Stimulated activated CD8-positive, alpha-beta memory T cell treated with anti-CD3 and anti-CD28 coated beads, Interleukin-7, amount 100 ng/mL, for 1 hour (primary cell): ENCODE data around the gene TNC.
"Not testable (repeated sequence)": the region's sequence is repeated elsewhere in the genome, so short reads cannot be mapped to it uniquely, and the experiment has no call there.

ENCODE experiments used
- DNase-seq, 2 donors: peaks; one replicate each; pipeline ENCODE4 v3.0.0-alpha.2; 2020; ENCODE audit warnings: low read depth in 2 of 2

TNC gene

DNA sequence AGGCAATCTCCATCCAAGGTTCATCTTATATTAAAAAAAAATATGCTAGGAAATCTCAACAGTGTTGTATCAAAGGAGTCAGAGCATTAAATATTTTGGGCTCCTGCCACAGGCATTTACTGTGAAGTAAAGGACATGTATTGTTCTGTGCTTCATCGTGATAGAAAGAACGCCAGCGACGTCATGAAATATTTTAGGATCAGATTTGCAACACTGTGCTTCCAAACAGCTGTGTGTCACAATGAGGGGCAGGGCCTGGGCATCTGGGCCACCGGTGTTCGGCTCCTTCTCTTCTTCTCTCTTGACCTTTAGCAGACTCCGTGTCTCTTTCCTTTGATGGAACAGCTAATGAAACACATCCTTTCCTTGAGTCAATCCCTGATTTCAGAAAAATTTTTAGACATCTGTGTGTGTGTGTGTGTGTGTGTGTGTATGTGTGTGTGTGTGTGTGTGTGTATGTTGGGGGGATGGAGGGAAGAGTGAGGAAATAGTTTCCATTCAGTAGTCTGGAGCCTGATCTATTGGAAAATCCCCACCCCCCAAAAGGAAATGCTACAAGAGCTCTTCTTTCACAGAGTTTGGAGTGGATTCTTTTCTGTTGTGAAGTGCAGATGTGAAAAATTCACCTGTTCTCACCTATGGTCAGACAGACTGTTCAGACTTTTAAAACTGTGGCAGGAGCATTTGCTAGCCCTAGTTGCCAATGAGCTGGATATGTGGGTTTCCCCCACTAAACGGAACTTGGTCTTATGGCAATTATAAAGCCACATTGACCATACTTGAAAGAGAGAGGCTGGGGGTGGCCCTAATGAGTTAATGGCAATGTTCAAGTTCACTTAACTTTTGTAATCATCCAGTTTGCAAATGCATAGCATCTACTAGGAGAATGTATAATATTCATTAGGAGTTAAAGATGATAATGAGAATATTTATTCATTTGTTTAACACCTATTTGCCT lies 18.1 kb upstream of the TNC start:
- no peak for DNase-seq

DNA sequence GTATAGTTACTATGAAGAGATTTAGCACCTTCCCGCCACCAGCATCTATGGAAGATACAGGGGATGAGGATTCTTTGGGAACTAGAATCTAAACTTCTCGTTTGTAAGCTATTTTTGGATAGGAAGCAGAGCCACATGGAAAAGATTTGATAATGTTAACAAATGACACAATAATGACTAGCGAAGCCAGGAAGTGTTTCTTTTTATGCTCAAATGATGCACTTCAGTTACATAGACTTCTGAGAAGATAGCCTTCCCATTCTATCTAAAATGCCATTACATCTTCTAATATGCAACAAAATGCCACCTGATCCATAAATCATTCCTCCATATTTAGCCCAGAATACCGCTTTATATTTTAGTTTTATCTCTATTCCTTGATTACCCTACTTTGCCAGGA lies 17.0 kb upstream of the TNC start:
- no peak for DNase-seq

GRCh38 chr9:115133649-115134048 lies 15.7 kb upstream of the TNC start:
- no peak for DNase-seq

GRCh38 chr9:115132648-115133047 lies 14.7 kb upstream of the TNC start:
- DNase-seq, result no peak

GRCh38 chr9:115130176-115130575 lies 12.2 kb upstream of the TNC start:
- no peak for DNase-seq

DNA sequence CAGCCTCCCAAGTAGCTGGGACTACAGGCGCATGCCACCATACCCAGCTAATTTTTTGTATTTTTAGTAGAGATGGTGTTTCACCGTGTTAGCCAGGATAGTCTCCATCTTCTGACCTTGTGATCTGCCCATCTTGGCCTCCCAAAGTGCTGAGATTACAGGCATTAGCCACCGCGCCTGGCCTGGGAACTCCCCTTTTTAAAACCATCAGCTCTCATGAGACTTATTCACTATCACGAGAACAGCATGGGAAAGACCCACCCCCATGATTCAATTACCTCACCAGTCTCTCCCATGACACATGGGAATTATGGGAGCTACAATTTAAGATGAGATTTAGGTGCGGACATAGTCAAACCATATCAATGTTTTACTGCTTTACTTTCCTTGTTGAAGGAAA lies 10.8 kb upstream of the TNC start:
- not testable (repeated sequence) for DNase-seq

- no peak for DNase-seq
Observed at GRCh38 chr9:115127191-115127817, 9.3 kb upstream of the TNC start.

- DNase-seq, result no peak
Observed at GRCh38 chr9:115126404-115126803, 8.4 kb upstream of the TNC start.

- no peak for DNase-seq
Observed at GRCh38 chr9:115122937-115123336, 5.0 kb upstream of the TNC start.

DNA sequence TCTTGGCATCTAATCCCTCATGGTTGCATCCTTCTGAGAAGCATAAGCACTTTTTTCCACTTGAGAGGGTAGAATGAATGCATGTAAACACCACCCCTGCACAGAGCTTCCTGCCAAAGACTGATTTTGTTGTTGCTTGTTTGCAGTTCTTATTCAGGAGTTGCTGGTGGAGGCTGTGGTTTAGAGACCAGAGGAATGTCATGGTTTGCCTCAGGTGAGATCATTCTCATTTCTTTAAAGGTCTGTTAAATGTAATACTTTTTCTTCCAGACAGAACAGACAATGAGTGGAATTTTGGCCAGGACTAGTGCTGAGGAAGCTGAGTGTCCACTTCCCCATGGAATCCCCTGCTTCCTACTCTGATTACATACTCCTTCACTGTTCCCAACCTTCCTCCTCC lies 3.2 kb upstream of the TNC start:
- no peak for DNase-seq

DNA sequence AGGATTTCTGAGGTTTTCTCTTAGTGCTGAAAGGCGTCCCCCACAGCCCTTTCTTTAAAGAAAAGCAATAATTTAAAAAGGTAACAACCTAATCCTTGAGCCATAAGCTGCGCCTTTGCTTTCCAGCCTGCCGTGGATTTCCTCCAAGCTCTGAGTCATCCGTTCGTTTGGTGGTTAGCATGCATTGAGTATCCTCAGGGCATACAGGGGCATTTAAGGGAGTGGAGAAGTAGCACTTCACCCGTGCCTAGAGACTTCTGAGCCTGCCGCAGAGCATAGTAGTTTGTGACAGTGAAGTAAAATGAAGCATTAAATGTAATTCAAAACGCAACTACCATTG lies 892 bp upstream of the TNC start:
- no peak for DNase-seq

DNA sequence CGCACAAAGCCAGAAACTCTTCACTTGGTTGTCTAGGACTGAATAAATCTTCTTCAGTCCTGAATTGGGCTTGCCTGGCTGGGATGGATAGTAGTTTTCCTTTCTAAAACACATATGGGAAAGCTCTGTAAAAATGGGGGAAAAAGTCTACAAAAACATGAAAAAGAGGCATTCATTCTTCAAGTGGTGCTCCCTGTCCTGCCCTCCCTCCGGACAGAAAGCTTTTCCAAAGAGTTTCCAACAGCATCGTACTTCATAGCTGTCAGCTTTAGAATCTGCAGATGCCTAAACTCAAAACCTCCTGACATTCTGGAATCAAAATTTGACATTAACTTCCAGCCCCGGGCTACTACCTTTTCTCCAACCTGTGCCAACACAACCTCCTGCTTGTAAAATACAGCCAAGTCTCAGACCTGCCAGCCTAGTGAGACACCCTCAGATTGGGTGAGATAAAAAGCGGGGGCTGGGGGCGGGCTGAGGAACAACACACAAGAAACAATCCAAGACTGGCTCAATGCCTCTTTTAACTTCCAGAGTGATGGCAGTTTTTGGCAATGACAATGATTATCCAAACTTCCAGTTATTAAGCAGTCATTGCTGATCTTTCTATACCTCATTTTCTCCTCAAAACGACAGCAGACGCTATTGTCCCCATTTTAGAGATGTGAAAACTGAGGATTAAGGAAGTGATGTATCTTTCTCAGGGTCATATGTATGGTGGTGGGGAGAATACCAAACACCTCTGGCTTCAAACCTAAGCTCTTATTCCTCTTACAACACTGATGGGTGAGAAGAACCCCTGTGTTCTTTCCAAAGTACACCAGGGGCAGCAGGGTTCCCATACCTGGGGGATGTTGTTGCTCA lies 1.3 kb downstream of the TNC start:
- no peak for DNase-seq

DNA sequence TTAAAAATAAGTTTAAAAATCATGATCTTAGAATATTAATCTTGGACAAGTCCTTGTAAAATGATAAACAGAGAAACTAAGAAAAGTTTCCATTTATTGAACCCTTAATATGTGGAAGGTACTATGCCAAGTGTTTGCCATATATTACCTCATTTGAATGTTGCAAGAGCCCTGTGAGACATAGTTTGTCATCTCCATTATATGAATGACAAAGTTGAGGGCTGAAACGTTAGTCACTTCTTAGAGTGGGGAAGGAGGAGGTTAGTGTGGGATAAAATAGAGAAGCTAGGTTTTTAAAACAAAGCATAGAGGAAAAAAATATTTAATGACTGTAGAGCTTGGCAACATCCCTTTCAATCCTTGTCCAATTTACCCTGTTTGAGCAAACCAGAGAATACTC lies 2.0 kb downstream of the TNC start:
- no peak for DNase-seq

DNA sequence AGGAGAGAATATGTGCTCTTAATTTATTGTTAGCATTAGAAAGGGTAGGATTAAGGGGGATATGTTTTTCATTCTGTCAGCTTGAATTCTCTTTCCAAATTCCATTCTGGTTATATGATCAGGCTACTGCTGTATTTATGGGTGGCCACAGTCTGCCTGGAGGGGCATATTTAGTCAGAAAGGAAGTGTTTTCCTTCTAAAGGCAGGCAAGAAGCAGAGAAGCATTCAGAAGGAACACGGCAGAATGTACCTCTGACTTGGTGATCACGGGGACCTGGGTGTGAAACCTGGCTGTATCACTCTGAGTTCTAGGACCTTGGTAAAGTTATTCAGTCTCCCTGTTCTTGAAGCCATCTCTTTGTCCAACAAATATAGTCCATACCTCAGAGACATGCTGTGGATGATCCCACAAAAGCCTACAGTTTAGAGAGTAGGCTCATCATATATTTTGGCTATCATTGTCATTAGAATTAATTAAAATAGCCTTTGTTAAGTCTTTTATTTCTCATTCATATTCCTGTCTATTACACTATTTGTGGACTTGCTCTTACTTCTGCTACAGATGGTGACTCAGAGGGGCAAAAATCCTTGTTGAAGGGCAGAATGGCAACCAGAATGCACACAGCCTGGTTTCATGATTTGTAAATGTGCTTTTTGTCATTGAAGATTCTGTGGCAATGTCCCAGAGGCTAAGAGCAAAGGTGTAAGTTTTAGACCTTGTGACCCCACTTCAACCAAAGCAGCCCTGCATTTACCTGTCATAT lies 2.7 kb downstream of the TNC start:
- DNase-seq, result no peak

DNA sequence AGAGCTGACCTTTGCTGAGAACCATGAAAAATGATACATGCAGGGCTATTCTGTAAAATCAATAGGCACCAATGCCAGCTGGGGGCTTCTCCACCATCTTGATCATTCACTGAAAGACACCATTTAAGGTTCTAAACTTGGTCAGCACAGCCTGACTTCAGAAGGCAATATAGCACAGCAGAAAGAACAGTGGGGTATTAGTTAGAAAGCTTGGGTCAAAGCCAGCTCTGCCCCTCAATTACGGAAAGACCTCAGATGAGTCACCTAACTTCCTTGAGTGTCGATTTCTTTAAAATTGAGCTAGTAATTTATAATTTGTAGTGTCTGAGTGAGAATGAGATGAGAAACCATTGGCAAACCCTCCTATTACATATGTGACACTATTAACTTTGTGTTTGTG lies 3.4 kb downstream of the TNC start:
- DNase-seq, result no peak

DNA sequence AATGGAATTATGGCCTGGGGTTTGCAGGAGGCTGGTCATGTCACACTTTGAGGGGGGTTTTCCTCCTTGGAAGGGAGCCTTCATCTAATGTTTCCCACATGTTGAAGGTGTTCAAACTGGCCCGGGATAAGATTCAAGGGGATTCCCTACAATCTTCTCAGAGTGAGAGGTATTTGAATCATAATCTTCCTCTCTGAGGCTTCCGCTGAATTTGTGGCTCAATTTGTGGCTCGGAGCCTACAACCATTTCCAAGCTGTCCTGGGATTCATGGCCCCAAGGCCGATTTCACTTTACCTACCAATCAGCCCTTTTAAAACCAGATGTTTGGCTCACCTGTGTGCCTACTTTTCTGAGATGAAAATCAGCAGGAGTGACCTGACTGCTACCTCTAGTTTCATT lies 3.9 kb downstream of the TNC start:
- DNase-seq, result no peak

- no peak for DNase-seq
Observed at GRCh38 chr9:115111874-115112273, 6.1 kb downstream of the TNC start.

DNA sequence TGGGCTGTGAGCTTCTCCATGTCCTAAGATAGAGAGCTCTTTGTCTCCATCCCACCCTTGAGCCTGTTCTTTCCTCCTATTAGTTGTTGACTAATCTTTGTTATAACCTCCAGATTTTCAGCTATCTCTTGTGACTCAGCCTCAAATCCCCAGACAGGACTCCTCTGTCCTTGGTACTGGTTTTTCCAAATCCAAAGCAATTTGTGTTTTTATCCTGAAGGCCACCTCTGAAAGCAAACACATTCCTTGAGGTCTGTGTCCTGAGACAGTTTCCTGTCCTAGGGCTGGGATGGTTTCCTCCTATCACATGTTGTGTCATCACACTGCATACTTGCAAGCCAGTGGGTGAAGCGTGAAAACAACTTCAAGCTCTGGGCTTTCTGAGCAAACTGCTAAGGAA lies 8.5 kb downstream of the TNC start:
- DNase-seq, result no peak

DNA sequence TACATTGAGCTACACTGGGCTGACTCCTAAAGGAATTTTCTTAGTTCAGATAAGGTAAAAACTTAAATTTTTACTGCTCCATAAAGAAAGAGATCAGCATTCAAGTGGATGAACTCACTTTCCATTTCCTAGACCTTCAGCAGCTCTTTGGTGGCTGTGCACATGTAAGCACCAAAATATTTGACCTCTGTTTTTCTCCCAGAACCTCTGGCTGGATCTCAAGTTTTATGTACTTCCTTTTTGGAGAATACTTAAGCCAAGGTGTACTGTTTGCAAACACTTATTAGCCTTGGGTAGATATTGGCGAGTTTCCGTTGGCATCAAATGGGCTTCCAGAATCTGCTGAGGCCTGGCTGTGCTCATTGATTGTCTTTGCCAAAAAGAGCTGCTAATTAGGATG lies 10.3 kb downstream of the TNC start:
- no peak for DNase-seq

DNA sequence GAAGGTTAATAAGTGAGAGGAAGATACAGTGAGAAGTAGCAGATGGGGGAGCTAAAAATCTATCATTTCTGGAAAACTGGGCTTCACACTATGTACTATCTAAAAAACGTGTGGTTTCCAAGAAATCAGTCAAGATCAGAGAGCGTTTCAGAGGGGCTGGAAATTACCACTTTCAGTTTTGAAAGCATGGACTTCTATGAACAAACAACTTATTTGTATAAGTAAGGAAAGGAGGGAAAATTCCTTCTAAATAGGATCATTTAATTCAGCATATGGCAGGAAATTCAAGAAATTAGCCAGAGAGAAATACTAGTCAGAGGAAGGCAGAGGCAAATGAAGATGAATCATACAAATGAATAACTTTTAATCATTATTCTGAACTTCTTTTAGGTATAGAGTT lies 11.3 kb downstream of the TNC start:
- no peak for DNase-seq

DNA sequence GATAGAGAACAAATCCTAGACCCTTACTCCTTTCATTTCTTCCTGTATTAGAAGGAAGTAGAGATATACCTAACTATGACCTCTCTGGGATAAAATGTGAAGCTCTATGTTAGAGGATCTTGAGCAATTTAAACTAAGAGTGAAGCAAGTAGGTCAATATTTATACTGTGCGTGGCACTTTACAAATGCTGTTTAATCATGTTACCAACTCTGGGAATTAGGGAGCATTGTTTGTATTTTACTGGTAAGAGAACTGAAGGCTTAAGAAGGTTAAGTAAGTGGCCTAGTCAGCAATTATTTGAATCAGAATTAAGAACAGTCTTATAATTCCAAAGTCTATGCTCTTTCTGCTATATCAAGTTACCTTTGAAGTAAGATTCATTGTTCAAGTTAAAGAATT lies 12.0 kb downstream of the TNC start:
- DNase-seq, result no peak

- DNase-seq, result no peak
Observed at GRCh38 chr9:115104908-115105307, 13.0 kb downstream of the TNC start.
